ENCODE results near the gene CAND1. TPM values are rescaled to one million over a fixed set of nuclear protein-coding genes. Genes with fewer than 3 reads are reported as not detected.

CAND1 gene
- polyA plus RNA-seq, 2 of the 4 experiments (the other 2 are of a cell fraction), result 70.3 to 185 TPM

DNA sequence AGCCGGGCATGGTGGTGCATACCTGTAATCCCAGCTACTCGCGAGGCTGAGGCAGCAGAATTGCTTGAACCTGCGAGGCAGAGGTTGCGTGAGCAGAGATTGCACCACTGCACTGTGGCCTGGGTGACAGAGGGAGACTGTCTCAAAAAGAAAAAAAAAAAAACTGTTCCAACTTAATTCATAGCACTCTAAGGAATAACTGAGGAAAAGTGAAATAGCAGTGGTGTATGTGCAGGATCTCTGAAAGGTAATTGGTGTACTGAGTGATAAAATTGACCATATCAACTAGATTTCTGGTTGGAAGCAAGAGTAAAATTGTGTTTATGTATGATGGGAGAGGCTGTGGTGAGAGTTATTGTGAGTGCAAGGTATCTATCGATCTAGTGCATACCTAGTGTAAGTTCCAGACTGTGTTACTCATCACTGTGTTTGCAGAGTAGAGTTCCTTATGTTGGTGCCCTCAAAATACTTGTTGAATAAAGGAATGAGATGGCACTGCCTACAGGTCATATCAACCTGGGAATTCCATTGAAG lies 6.3 kb downstream of the CAND1 start:
- ATAC-seq, result peak; percentile 34 to 81; a peak in 3 of 6 replicates
- DNase-seq (ENCODE audit: low read depth in 1 of 2, low spot score in 1 of 2), result no peak
- no peak for FAIRE-seq
- ChIA-PET CTCF (interaction anchor here (0.7 kb wide), 1 partner anchor 205 kb away, joined by 3 read pairs; no protein-coding TSS in a partner anchor), POLR2A (interaction anchor here (0.5 kb wide), 1 partner anchor 40 kb away, joined by 3 read pairs; no protein-coding TSS in a partner anchor)
- peaks cover 68% of the 10 kb centered on the region for H3K4me1 ChIP-seq
- H3K27ac ChIP-seq, result peak overlapping the region in 1 of 2 experiments; percentile 52; a peak in 2 of 6 replicates
- WGBS (ENCODE audit: missing lambda C conversion rate), result 63% methylated on average over 6 of the region's 6 CpGs
- peak overlapping the region; percentile 37 for H3K4me2 ChIP-seq
- no peak overlapping the region for H3K4me3 ChIP-seq
- TF ChIP-seq RNF2 (IDR thresholded peaks at IDR 0.05; ENCODE audit: borderline replicate concordance, low read depth) (no peak), GATA3 (IDR thresholded peaks at IDR 0.05; ENCODE audit: borderline replicate concordance) (peak; percentile 34; the same call in 1 of the 2 replicates)
- no peaks in the 10 kb centered on the region for H3K9me3 ChIP-seq

DNA sequence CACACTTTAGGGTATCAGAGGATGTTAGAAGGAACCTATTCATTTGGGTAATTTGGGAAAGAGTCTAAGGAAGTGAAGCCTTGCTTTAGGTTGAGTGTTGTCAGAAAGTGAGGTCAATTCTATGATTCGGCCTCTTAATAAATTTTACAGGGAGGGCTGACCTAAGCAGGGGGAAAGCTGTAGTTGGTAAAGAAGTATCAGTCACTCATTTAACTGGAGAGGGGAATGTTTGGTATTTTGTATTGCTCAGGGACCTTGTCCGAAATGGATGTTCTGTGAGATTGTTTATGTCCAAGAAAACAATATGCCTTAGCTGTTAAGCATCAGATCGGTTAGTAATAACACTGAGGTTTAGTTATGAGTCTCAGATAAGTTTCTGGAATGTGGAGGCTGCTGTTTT lies 7.3 kb downstream of the CAND1 start:
- ATAC-seq, result no peak
- H3K4me2 ChIP-seq, result peak overlapping the region; percentile 37
- POLR2A ChIA-PET, result no interaction called here
- no peak for DNase-seq (ENCODE audit: low read depth in 1 of 2, low spot score in 1 of 2)
- H3K4me3 ChIP-seq, result no peak overlapping the region
- no peak for FAIRE-seq
- TF ChIP-seq MAX (IDR thresholded peaks at IDR 0.05) (no peak), ESRRA (IDR thresholded peaks at IDR 0.05; ENCODE audit: borderline replicate concordance, low read length) (no peak), POLR2A (IDR thresholded peaks at IDR 0.05; ENCODE audit: low read length) (no peak), TP53 (CRISPR knock-in tag; IDR thresholded peaks at IDR 0.05) (no peak), ZNF302 (CRISPR knock-in tag; IDR thresholded peaks at IDR 0.05) (no peak), RARB (CRISPR knock-in tag; IDR thresholded peaks at IDR 0.05) (no peak), NPAS2 (CRISPR knock-in tag; IDR thresholded peaks at IDR 0.05; ENCODE audit: borderline replicate concordance) (no peak), CHD4 (IDR thresholded peaks at IDR 0.05; ENCODE audit: borderline replicate concordance) (no peak), CBX8 (IDR thresholded peaks at IDR 0.05) (no peak), FOSB (CRISPR knock-in tag; IDR thresholded peaks at IDR 0.05) (no peak)
- H3K4me1 ChIP-seq, result peaks cover 62% of the 10 kb centered on the region
- no peak overlapping the region for H3K27ac ChIP-seq
- no peaks in the 10 kb centered on the region for H3K9me3 ChIP-seq
- CTCF ChIA-PET, result interaction anchor here (0.9 kb wide), 1 partner anchor 16 kb away, joined by 3 read pairs; no protein-coding TSS in a partner anchor
- 90% methylated on average over 3 of the region's 3 CpGs for WGBS (ENCODE audit: missing lambda C conversion rate)

GRCh38 chr12:67279637-67280036 lies 10.5 kb downstream of the CAND1 start:
- ChIA-PET CTCF (interaction anchor here (0.7 kb wide), 1 partner anchor 25 kb away, joined by 3 read pairs; no protein-coding TSS in a partner anchor), POLR2A (interaction anchor here (2.5 kb wide), 1 partner anchor 10 kb away, joined by 9 read pairs; the partner anchor contains the start of gene CAND1)
- peaks cover 37% of the 10 kb centered on the region for H3K4me1 ChIP-seq
- FAIRE-seq (no peak), ATAC-seq (no peak), DNase-seq (ENCODE audit: low read depth in 1 of 2, low spot score in 1 of 2) (no peak)
- no peak overlapping the region for H3K27ac ChIP-seq
- TF ChIP-seq ZNF302 (CRISPR knock-in tag; IDR thresholded peaks at IDR 0.05) (no peak), ZC3H11A (IDR thresholded peaks at IDR 0.05) (no peak), NPAS2 (CRISPR knock-in tag; IDR thresholded peaks at IDR 0.05; ENCODE audit: borderline replicate concordance) (no peak), BHLHE40 (IDR thresholded peaks at IDR 0.05; ENCODE audit: low read depth, low read length) (no peak), CBX2 (IDR thresholded peaks at IDR 0.05; ENCODE audit: borderline replicate concordance, low read depth) (no peak), EHF (CRISPR knock-in tag; IDR thresholded peaks at IDR 0.05) (no peak)
- WGBS (ENCODE audit: missing lambda C conversion rate), result 65% methylated on average over 1 of the region's 1 CpG
- no peaks in the 10 kb centered on the region for H3K9me3 ChIP-seq
- no peak overlapping the region for H3K4me2 ChIP-seq
- H3K4me3 ChIP-seq, result no peak overlapping the region

GRCh38 chr12:67280088-67280487 lies 10.9 kb downstream of the CAND1 start:
- CTCF ChIA-PET, result no interaction called here
- POLR2A ChIA-PET, result interaction anchor here (2.5 kb wide), 1 partner anchor 11 kb away, joined by 9 read pairs; the partner anchor contains the start of gene CAND1
- FAIRE-seq, result no peak

More at GRCh38 chr12:67280088-67280487, 10.9 kb downstream of the CAND1 start:
- ATAC-seq (no peak), DNase-seq (ENCODE audit: low read depth in 1 of 2, low spot score in 1 of 2) (no peak)
- Histone ChIP-seq H3K4me3 (no peak overlapping the region), H3K4me1 (peaks cover 32% of the 10 kb centered on the region), H3K4me2 (no peak overlapping the region), H3K27ac (no peak overlapping the region), H3K9me3 (no peaks in the 10 kb centered on the region)
- WGBS (ENCODE audit: missing lambda C conversion rate), result 89% methylated on average over 4 of the region's 4 CpGs
- TF ChIP-seq FOSB (CRISPR knock-in tag; IDR thresholded peaks at IDR 0.05) (no peak), ZNF302 (CRISPR knock-in tag; IDR thresholded peaks at IDR 0.05) (no peak), HOXA7 (CRISPR knock-in tag; IDR thresholded peaks at IDR 0.05) (no peak), MAFK (IDR thresholded peaks at IDR 0.05; ENCODE audit: partially characterized antibody) (peak; percentile 90), RNF2 (IDR thresholded peaks at IDR 0.05; ENCODE audit: borderline replicate concordance, low read depth) (no peak), CBX8 (IDR thresholded peaks at IDR 0.05) (no peak)

Data from A549 (cell line).